HG02623 (cell line): ENCODE results near the gene CIAO1.
"Not testable (repeated sequence)": the region's sequence is repeated elsewhere in the genome, so short reads cannot be mapped to it uniquely, and the experiment has no call there.

Experiments
- ATAC-seq: cut with Tn5 transposase; IDR thresholded peaks from one replicate; pipeline ENCODE4 v1.9.1; 2021; ENCODE audit warnings: moderate library complexity; ENCODE audit not compliant: unreplicated experiment

The CIAO1 gene

DNA sequence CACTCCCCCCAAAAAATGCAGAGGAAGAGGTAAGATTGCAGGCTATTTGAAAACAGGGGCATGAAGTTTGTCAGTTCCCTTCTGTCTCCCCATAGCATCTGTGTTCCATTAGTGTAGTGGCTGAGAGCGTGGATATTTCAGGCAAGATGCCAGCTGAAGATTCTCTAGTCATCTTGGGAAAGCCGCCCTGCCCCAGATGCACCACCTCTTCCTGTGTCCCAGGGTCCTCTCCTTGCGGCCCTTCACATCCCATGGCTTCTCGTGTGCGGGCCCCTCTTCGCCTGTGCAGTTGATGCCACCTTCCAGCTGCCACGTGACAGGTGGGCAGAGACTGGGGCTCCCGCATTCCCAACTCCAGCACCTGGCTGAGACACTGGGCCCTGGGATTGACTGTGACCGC is 16.4 kb upstream of the CIAO1 start:
- no peak for ATAC-seq

DNA sequence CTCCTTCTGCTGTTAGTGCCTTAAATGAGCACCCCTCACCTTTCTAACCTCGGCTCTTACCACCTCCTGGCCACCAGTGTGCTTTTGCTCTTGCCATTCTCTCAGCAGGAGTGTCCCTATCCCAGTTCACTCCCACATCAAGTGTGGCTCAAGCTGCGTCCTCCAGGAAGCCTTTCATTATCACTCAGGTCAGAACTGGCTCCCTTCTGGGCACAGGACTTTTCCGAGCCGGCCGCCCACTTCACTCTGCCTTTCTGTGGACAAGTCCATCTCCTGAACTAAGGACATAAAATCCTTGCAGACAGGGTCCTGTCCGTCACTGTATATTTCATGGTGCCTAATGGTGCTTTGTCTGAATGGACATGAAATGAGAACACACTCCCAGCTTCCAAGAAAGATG is 15.8 kb upstream of the CIAO1 start:
- ATAC-seq: no peak

DNA sequence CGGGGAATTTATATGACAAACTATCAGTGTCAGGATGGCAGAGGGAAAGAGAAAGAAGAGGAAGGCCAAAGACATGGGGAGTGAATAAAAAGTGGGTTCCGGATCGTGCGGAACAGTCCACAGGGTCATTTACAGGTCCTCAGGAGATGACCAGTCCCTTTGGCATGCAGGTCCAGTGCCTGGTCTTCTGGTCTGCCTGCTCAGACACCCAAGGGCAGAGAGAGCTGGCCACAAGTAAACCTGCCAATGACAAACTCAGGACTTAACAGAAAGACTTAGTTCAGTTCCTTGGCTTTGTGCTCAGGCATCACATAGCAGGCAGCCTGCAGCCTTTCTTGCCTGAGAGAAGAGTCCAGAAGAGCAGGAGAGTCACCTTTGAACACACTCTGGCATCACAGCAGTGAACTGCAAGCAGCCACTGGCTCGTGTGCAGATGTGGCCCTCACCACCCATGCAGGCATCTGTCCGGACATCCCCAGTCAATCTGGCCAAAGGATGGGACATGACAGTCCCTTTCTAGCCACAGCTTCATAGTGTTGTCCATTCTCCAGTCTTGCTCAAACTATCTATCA is 14.2 kb upstream of the CIAO1 start:
- no peak for ATAC-seq

DNA sequence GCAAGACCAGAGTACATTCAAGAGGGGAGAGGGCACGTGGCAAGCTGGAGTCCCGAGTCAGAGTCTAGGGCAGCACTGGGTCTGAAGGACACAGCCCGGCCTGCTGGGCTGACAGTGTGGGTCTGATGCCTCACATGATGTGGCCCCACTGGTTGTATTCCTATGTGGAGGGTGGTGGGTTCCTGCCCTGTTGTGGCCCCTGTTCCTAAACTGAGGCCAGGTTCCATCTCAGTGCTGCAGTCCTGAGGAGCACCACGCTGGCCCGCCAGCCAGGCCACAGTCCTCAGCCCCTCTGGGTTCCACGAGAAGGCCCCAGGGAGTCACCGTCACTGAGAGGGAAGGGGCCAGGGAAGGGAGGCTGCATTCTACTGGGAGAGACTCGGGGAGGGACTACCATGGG is 13.5 kb upstream of the CIAO1 start:
- ATAC-seq: no peak

DNA sequence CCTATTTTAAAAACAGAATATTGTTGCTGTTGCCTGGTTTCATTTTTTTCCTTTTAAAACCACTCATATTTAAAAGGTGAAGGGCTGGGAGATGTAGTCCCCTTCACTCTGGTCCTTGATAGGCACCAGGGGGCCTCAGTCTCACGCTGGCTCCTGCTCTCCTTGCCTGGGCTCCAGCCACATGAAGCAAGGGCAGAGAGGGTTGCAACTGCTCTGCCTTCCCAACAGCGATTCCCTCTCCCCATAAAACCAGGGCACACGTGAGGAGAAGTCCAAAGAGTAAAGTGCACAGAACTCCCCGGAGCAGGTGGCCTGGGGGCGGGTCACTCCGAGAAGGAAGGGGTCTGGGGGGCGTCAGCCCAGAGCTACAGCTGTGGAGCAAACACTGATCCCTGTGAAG is 13.0 kb upstream of the CIAO1 start:
- ATAC-seq: no peak

DNA sequence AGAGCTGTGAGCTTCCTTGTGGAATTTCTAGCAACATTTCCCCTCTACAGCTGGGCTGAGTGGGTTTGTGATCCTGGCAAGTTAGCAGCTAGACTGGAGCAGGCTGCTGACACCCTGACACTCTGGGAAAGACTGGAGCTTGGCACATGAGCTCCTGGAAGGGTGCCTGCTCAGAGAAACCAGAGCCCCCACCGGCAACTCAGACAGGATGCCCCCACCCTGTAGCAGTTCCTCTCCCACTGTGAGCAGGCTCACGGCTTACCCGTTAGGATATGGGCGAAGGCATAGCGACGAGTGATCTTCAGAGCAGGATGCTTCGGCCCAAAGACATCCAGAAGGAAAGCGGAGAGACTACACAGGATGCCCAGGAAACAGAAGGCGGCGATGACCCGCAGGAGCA is 11.5 kb upstream of the CIAO1 start:
- ATAC-seq: no peak

DNA sequence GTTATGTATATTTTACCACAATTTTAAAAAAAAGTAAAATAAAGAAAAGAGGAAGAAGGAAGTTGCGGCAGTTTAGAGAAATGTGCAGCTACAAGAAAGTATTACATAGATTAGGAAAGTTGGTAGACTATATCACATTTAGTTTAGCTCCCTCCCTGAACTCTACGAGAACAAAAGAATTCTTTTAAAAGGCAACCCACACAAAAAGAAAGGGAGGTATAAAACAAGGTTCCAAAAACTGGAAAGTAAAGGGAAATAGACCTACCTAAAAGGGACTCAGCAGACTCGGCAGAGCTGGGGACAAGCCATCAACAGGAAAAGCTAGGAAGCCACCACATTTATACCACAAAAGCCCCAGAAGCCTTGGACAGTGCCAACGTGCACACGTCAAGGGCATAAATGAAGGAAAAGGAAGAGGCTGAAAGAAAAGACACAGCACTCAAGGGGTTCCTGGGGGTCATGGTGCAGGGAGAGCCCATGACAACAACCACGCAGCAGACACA is 9.4 kb upstream of the CIAO1 start:
- ATAC-seq: no peak

DNA sequence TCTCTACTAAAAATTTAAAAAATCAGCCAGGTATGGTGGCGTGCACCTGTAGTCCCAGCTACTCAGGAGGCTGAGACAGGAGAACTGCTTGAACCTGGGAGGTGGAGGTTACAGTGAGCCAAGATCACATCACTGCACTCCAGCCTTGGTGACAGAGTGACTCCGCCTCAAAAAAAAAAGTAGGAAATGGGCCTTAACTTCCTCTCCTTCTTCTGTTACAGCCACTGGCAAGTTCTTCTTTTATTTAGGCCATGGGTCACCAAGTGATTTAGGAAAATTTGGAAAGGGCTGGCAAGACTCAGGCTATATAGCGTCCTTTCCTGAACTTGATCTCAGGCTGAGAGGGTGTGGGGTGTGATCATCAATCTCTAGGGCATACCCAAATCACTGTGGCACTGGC is 8.3 kb upstream of the CIAO1 start:
- ATAC-seq: not testable (repeated sequence)

DNA sequence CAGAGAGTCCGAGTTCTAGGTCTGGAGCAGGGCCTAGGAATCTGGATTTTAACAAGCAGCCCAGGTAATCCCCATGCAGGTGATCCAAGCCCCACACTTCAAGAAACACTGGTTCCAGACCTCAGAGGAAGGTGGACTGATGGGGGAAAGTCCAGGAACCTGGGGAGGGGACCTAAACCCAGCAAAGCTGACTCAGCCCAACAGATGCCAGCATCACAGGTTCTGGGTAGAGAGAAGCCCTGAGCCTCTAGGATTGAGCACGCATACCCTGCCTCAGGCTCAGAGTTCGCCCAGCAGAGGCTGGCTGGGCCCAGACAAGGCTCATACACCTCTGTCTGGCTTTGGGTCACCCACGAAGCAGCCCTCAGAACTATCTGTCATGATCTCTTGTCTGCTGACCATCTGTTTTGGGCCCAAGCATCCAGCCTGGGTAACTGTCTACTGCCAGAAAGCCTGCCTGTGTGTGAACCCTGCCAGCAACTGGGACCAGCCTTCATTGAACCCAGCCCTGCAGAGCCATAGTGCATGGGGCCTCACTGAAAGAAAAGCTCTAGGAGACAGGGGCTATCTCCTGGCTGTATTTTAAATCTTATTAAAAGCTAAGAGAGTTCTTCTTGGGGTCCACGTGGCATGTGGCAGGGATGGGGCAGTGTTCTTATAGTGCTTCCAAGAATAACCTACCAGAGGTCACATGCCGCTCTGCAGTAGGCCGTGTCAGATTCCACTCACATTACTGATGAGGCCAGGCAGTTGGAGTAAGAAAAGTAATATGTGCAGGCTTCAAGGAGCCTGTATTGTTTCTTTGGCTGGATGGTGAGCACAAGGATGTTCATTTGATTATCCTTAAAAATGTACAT is 7.6 kb upstream of the CIAO1 start:
- no peak for ATAC-seq

DNA sequence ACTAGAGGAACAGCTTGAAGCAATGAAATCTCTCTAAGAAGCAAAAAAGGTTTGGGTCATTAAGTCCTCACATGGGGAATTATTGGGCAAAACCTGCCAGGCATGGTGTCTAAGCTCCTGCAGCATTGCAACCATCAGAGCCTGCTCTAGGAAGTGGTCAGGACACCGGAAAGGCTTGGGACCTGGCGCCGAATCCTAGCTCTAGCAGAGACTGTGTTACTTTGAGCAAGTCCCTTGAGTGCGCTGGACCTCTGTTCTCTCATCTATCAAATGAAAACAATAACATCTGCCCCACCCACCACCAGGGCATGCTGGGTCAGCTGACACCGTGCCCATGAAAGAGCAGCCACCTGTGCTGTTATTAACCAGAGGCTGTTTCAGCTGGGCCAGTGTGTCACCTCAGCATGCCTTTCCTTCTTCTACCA is 6.5 kb upstream of the CIAO1 start:
- no peak for ATAC-seq

DNA sequence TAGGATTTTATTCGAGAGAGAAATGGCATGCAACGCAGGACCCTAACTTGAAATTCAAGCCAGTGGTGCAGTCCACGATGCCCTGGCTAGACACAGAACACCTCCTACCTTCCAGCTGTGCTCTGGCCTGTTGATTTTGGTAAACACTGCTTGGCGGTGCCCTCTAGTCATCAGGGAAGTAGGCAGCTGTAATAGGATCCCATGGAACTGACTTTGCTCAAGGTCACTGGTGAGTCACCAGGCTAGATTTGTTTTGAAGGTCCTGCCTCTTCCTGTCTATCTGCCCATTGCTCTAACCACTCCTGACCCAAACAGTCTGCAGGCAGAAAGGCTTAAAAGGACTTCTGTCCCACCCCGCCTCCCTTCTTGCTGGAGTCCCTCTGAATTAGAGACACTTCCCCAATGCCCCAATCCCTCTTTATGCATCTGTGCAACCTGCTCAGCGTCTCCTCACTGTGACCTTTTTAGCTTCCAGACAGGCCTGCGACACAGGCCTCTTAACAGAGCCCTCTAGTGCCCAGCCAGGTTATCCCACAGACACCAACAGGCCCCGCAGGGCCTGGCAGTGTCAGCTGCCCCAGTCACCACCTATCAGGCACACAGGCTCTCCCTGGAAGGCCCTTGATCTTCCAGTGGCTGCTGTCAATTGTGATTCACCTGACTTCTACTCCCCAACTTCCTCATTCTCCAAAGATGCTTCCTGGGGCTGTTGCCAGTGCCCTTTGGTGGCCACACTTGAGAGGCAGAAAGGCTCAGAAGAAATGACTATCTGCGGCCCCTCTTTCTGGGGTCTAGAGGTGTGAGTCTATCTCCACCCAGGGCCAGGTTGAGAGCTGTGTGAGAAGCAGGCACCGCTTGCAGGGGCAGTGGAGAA is 5.4 kb upstream of the CIAO1 start:
- no peak for ATAC-seq

DNA sequence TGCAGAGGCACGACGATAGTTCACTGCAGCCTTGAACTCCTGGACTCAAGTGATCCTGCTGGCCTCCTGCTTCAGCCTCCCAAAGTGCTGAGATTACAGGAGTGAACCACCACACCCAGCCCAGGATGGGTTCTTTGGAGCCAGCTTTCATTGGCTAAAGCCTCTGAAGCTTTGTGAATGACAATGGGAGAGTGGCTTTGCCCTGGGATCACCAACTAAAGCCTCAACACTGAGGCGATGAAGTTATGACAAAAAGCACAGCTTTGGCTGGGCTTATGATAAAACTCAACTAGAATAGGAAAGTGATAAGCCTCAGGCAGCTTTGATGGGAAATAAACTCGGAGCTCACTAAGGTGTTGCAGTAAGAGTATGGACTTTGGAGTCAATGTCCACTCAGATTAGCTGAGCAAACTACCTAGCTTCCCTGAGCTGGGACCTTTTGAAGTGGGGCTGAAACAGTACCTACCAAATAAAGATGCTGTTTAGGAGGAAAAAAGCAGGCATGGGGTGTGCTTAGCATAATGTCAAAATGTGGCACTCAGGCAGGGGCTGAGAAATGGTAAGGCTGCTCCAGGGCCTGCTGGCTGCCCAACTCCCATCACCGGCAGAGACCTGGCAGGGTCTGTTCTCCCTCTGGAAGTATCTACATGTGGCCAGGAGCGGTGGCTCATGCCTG is 4.6 kb upstream of the CIAO1 start:
- ATAC-seq: no peak

DNA sequence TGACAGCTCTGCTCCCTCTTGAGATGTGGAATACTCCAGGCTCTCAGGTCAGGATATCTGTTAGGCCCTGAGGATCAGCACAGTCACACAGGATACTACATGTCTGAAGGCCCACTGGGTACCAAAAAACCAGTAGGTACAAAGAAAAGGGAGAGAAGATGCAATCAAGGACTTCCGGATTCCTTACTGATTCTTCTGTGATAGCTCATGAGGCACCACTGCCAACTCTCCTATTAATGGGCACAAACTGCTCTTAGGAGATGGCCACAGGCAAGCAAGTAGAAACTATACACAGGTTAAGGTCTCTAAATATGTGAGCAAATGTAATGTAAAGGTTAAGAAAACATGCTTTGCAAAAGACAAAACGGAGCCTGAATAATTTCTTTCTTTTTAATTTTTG is 3.7 kb upstream of the CIAO1 start:
- ATAC-seq: no peak

DNA sequence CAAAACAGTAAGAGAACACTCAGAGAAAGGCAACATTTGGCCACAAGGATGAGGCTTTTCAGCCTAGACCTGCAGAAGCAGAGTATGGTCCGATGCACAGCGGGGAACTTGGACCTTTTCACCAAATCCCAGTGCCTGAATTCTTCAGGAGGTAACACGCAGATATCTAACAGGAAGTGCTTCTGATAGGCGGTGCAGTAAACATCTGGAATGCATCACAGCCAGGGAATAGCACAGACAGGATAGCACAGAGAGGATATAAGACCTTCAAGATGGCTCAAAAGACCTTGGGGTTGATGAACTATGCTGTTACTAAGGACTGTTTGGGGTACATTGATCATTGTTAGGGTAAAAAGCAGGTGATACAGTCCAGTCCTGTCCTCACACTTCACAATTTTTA is 1.9 kb upstream of the CIAO1 start:
- no peak for ATAC-seq

DNA sequence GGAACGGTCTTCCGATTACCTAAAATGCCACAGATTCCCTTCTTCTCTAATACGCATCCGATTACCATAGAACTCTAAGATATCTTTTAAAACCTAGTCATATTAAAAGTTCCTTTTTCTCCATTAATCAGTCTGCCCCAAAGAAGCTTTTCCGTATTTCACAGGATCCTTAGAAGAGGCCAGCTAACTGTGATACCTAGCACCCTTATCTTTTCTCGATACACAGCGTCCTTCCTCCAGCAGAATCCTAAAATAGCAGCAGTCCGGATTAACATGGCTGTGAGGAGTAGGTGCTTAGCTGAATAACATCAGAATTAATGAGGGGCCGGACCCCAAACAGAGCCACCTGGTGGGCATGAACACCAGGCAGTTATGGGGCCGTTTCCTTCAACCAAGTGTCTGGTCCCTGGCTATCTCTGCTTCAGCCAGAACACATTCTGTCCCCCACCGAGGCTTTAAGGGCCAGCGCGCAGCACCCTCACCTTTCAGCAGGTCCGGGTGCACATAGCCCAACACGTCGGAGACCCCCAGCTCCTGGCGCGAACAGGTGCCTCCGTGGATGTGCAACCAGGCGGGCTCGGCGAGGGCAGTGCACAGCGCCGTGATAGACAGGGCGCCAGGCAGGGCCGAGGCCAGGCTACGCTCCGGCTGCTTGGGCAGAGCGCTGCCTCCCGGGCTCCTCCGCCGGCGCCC is 1.2 kb upstream of the CIAO1 start:
- ATAC-seq: no peak

DNA sequence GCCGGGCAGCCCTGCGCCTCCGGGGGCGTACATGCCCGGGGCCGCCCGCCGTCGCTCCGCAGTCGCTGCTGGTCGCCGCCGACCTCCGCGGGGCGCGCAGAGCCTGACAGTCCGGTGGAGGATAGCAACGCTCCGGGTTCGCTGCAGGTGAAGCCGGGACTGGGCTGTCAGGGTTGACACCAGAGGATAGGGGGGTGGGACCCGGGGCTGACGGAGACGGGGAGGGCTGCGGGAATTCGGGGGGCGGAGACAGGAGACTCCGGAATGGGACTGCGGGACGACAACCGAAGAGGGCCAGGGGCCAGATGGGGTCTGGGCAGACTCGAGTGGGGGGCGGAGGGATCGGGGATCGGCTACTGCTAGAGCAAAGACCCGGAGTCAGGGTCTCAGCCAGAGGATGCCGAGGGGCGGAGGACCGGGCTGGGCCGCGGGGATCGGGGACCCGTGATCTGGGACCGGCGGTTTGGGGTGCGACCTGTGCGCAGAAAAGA is 631 bp upstream of the CIAO1 start:
- no peak for ATAC-seq

DNA sequence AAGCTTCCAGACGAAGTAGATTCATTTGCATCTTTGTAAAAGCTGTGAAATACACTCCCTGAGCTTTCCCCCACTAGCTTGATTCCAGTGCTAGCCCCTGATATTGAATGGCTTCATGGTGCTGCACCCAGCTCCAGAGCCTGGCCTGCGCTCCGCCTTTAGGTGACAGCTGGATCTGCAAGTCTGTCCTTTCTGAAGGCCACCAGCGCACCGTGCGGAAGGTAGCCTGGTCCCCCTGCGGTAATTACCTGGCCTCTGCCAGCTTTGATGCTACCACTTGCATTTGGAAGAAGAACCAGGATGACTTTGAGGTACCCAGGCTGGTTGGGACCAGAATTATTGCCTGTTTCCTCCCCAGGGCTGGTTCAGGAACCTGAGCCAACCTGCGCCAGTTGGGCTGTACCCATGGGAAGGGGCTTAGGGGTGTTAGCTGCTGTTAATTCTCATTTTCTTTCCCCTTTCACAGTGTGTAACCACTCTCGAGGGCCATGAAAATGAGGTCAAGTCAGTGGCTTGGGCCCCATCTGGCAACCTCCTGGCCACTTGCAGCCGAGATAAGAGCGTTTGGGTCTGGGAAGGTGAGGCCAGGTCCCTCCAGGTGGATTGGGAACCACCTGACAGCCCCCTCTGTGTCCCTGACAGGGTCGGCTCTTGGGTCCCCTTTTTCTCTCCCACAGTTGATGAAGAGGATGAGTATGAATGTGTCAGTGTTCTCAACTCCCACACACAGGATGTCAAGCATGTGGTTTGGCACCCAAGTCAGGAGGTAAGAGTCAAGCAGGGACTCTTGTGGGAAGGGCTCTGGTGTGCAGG is 1.3 kb downstream of the CIAO1 start:
- no peak for ATAC-seq

DNA sequence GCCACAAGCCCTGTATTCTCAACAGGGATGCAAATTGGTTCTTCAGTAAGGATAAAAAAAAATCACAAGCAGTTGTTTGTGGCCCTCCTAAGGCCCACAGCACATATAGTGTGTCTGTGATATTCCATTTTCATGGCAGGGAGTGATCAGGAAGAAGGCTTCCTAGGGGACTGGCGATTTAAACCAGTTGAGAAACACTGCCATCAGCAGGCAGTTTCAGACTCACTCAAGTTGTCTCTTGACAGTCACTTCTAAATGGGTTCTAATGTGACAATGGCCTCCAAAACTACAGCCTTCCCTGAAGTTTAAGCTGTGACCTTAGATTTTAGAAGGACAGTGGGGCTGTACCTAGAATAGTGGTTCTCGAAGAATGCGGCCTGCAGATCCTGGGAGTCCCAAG is 6.0 kb downstream of the CIAO1 start:
- no peak for ATAC-seq

DNA sequence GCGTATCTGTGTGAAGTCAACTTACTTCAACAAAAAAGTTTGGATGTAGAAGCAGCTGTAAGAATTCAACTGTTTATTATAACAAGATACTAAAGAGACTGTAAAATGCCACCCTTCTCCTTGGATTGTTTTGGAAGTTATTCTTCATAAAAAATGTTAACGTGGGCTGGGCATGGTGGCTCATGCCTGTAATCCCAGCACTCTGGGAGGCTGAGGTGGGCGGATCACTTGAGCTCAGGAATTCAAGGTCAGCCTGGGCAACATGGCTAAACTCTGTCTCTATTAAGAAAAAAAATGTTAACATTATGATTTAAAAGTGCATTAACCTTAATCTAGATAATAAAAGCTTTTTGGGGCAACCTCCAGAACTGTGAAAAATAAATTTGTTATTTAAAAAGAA is 7.7 kb downstream of the CIAO1 start:
- ATAC-seq: no peak
